ENCODE results near the gene VPS37C.
A peak's percentile ranks its signal among the peaks of the same experiment; 100 is the strongest.

Gene VPS37C

GRCh38 chr11:61111786-61112517 lies 49.3 kb downstream of the VPS37C start:
- no peak overlapping the region; a peak in 2 of 22 replicates for H3K27ac ChIP-seq
- no peak for TF ChIP-seq Cebpa-rat (IDR thresholded peaks at IDR 0.05)
- H3K9me3 ChIP-seq (replicated peaks in 1 of 11) = no peaks in the 10 kb centered on the region
- 0 out of 22 replicates have a peak, but pooled peaks cover 0 to 4% (median 0%) of the 10 kb centered on the region in 11 experiments for H4K20me1 ChIP-seq
- no peaks in the 10 kb centered on the region for H3K27me3 ChIP-seq
- peaks cover 15 to 37% (median 23%) of the 10 kb centered on the region in 10 experiments for H3K4me1 ChIP-seq
- peak overlapping the region; percentile 6 to 57 (median 31); a peak in 18 of 22 replicates for H3K4me2 ChIP-seq
- no peaks in the 10 kb centered on the region for H3K36me3 ChIP-seq
- no peak overlapping the region for H3K4me3 ChIP-seq
- no peak overlapping the region for H3K9ac ChIP-seq

DNA sequence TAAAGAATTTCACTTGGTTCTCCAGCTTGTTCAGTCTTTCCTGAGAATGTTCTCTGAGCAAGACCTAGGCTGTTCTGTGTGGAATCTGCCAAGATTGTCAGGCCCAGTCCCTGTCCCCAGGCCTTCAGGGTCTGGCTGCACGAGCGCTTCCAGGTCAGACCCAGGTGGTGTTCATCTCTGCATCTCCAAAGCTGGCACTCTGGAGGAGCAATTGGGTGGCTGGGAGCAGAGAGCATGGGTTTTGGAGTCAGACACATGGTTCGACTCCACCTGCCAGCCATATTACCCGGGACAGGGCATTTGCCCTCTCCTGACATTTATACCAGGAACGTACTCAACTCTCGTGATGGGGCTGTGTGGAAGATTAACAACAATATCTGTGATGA lies 50.2 kb downstream of the VPS37C start:
- H3K27ac ChIP-seq = no peak overlapping the region
- no peaks in the 10 kb centered on the region for H3K27me3 ChIP-seq
- H3K36me3 ChIP-seq = no peaks in the 10 kb centered on the region
- TF ChIP-seq Cebpa-rat (IDR thresholded peaks at IDR 0.05) = no peak
- no peak overlapping the region for H3K4me2 ChIP-seq
- H3K4me1 ChIP-seq = peaks cover 15 to 37% (median 23%) of the 10 kb centered on the region in 10 experiments
- H3K9me3 ChIP-seq (replicated peaks in 1 of 11) = no peaks in the 10 kb centered on the region
- H3K4me3 ChIP-seq = no peak overlapping the region
- no peak overlapping the region for H3K9ac ChIP-seq
- peaks cover 0 to 4% (median 0%) of the 10 kb centered on the region in 11 experiments; a peak in 1 of 22 replicates for H4K20me1 ChIP-seq

GRCh38 chr11:61110255-61111049 lies 50.8 kb downstream of the VPS37C start:
- Histone ChIP-seq H4K20me1 (peaks cover 0 to 2% (median 0%) of the 10 kb centered on the region in 11 experiments; a peak in 1 of 22 replicates), H3K9ac (no peak overlapping the region), H3K4me1 (peaks cover 15 to 33% (median 21%) of the 10 kb centered on the region in 10 experiments), H3K4me2 (no peak overlapping the region), H3K27me3 (no peaks in the 10 kb centered on the region), H3K4me3 (no peak overlapping the region), H3K27ac (no peak overlapping the region), H3K9me3 (replicated peaks in 1 of 11) (no peaks in the 10 kb centered on the region), H3K36me3 (no peaks in the 10 kb centered on the region)
- no peak for TF ChIP-seq Cebpa-rat (IDR thresholded peaks at IDR 0.05)

GRCh38 chr11:61109671-61110070 lies 51.6 kb downstream of the VPS37C start:
- Histone ChIP-seq H3K4me2 (no peak overlapping the region), H3K9ac (0 out of 22 replicates have a peak overlapping the region, but pooled peaks of 1 of the 11 experiments have one; percentile 8), H3K4me1 (peaks cover 7 to 26% (median 13%) of the 10 kb centered on the region in 10 experiments; a peak in 19 of 20 replicates), H3K4me3 (no peak overlapping the region), H3K9me3 (replicated peaks in 1 of 11) (no peaks in the 10 kb centered on the region), H4K20me1 (no peaks in the 10 kb centered on the region; a peak in 1 of 22 replicates), H3K27ac (no peak overlapping the region), H3K27me3 (no peaks in the 10 kb centered on the region), H3K36me3 (no peaks in the 10 kb centered on the region)
- no peak for TF ChIP-seq Cebpa-rat (IDR thresholded peaks at IDR 0.05)

GRCh38 chr11:61108847-61109585 lies 52.2 kb downstream of the VPS37C start:
- H3K27ac ChIP-seq = no peak overlapping the region
- H3K27me3 ChIP-seq = no peaks in the 10 kb centered on the region
- no peak overlapping the region for H3K4me3 ChIP-seq
- no peaks in the 10 kb centered on the region for H3K36me3 ChIP-seq
- H3K4me2 ChIP-seq = no peak overlapping the region
- H4K20me1 ChIP-seq = no peaks in the 10 kb centered on the region; a peak in 1 of 22 replicates
- no peak overlapping the region for H3K9ac ChIP-seq
- no peak for TF ChIP-seq Cebpa-rat (IDR thresholded peaks at IDR 0.05)
- no peaks in the 10 kb centered on the region for H3K9me3 ChIP-seq (replicated peaks in 1 of 11)
- H3K4me1 ChIP-seq = peaks cover 6 to 24% (median 13%) of the 10 kb centered on the region in 10 experiments; a peak in 14 of 20 replicates

DNA sequence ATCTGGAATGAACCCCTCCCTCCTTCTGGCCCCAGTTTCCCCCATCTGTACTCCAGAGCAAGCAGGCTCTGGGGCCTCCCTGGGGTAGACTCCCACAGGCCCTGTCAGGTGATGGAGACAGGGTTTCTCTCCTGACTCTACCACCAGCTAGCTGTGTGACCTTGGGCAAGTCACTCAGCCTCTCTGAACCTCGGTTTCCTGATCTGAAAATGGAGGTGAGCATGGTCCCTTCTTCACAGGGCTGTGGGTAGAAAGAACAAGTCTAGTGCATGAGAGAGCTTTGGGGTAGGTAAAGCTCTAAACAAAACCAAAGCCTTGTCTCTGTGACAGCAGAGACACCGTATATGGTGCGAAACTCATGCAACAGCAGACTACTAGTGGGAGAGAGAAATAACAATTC lies 53.3 kb downstream of the VPS37C start:
- Histone ChIP-seq H3K4me3 (no peak overlapping the region), H3K4me2 (no peak overlapping the region), H3K27me3 (no peaks in the 10 kb centered on the region), H3K36me3 (no peaks in the 10 kb centered on the region), H3K9ac (no peak overlapping the region), H3K4me1 (peaks cover 6 to 18% (median 14%) of the 10 kb centered on the region in 10 experiments; a peak in 14 of 20 replicates), H3K9me3 (replicated peaks in 1 of 11) (no peaks in the 10 kb centered on the region), H4K20me1 (no peaks in the 10 kb centered on the region; a peak in 1 of 22 replicates), H3K27ac (no peak overlapping the region)
- TF ChIP-seq Cebpa-rat (IDR thresholded peaks at IDR 0.05) = no peak

DNA sequence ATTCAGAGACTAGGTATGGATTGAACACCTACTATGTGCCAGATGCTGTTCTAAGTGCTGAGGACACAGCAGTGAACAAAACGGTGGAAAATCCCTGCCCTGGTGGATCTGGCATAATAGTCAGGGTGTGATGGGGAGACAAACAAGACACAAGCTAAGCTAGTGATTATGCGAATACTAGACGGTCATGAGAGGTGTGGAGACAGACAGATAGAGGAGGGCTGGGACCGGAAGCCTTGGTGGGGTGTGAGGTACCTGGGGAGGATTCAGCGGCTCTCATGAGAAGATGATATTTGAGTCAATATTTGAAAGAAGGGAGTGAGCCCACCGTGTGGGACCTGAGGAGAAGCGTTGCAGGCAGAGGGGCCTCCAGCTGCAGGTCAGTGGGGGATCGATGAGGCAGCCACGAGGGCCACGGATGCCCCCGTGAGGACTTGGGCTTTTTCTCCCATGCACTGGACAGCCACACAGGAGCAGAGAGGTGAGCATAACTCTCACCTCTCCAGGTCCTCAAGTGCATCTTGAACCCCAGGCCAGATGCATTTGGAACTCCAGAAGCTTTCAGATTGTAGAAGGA lies 54.2 kb downstream of the VPS37C start:
- no peaks in the 10 kb centered on the region for H3K36me3 ChIP-seq

GRCh38 chr11:61106296-61106695 lies 54.9 kb downstream of the VPS37C start:
- no peak overlapping the region for H3K9ac ChIP-seq
- H3K4me2 ChIP-seq = no peak overlapping the region; a peak in 1 of 22 replicates
- peaks cover 0 to 19% (median 9%) of the 10 kb centered on the region in 10 experiments; a peak in 10 of 20 replicates for H3K4me1 ChIP-seq
- no peaks in the 10 kb centered on the region for H3K9me3 ChIP-seq (replicated peaks in 1 of 11)
- TF ChIP-seq Cebpa-rat (IDR thresholded peaks at IDR 0.05) = no peak
- H3K36me3 ChIP-seq = no peaks in the 10 kb centered on the region
- H4K20me1 ChIP-seq = no peaks in the 10 kb centered on the region; a peak in 1 of 22 replicates
- no peak overlapping the region for H3K4me3 ChIP-seq
- H3K27ac ChIP-seq = no peak overlapping the region
- H3K27me3 ChIP-seq = no peaks in the 10 kb centered on the region

More for the DNA sequence above, 54.2 kb downstream of the VPS37C start:
- Histone ChIP-seq H4K20me1 (no peaks in the 10 kb centered on the region; a peak in 1 of 22 replicates), H3K4me2 (no peak overlapping the region), H3K27ac (no peak overlapping the region), H3K4me1 (peaks cover 5 to 22% (median 13%) of the 10 kb centered on the region in 10 experiments; a peak in 16 of 20 replicates), H3K9ac (no peak overlapping the region), H3K4me3 (no peak overlapping the region), H3K9me3 (replicated peaks in 1 of 11) (no peaks in the 10 kb centered on the region), H3K27me3 (no peaks in the 10 kb centered on the region)
- TF ChIP-seq Cebpa-rat (IDR thresholded peaks at IDR 0.05) = no peak
